Lung (tissue), 12 donors: ENCODE measurements around the gene PKP3. TPM values are rescaled to one million over a fixed set of nuclear protein-coding genes. Genes with fewer than 3 reads are reported as not detected.

ENCODE experiments used
- ATAC-seq: fragments of 200-7000 bp; cut with Tn5 transposase; one replicate; pipeline ENCODE4 v1.9.1; 2020; ENCODE audit warnings: moderate number of reproducible peaks; ENCODE audit not compliant: insufficient read depth, low FRiP score
- DNase-seq, 3 donors: peaks; one replicate each; pipeline ENCODE4 v3.0.0-alpha.2; 2013 to 2017
- H3K27ac ChIP-seq, 2 donors: one replicate each; pipeline ENCODE4 v1.5.1; 2013; ENCODE audit warnings: mild to moderate bottlenecking in 2 of 2, moderate library complexity in 2 of 2, control low read depth in 1 of 2, inconsistent platforms in 1 of 2, low read depth in 1 of 2, low read length in 1 of 2
- H3K27me3 ChIP-seq, 3 donors: one replicate each; pipeline ENCODE4 v1.5.1; 2013; ENCODE audit warnings: low read length in 2 of 3; ENCODE audit not compliant: control insufficient read depth in 3 of 3, insufficient read depth in 3 of 3
- H3K36me3 ChIP-seq, 4 donors: one replicate each; pipeline ENCODE4 v1.5.1; 2013; ENCODE audit warnings: low read length in 4 of 4, mild to moderate bottlenecking in 1 of 4, moderate library complexity in 1 of 4; ENCODE audit not compliant: control insufficient read depth in 4 of 4, insufficient read depth in 4 of 4
- H3K4me1 ChIP-seq, 5 donors: one replicate each; pipeline ENCODE4 v1.5.1; 2013; ENCODE audit warnings: low read length in 5 of 5, mild to moderate bottlenecking in 2 of 5, moderate library complexity in 1 of 5; ENCODE audit not compliant: control insufficient read depth in 5 of 5, insufficient read depth in 5 of 5
- H3K4me3 ChIP-seq: one replicate; pipeline ENCODE4 v1.5.1; 2013; ENCODE audit warnings: mild to moderate bottlenecking, control low read depth, moderate library complexity
- H3K9ac ChIP-seq, 2 donors: one replicate each; pipeline ENCODE4 v1.5.1; 2013; ENCODE audit warnings: low read length in 2 of 2, control low read depth in 1 of 2; ENCODE audit not compliant: insufficient read depth in 1 of 2
- H3K9me3 ChIP-seq, 4 donors: one replicate each; pipeline ENCODE4 v1.5.1; 2013; ENCODE audit warnings: low read length in 3 of 4, mild to moderate bottlenecking in 1 of 4, moderate library complexity in 1 of 4; ENCODE audit not compliant: control insufficient read depth in 4 of 4, insufficient read depth in 3 of 4
- WGBS, 2 donors: extraction: QIAGEN DNeasy Blood & Tissue Kit; methylation state at CpG; one replicate each; pipeline ENCODE4 v1.1.7; 2013; 5-methylcytosine and 5-hydroxymethylcytosine counted together
- polyA plus RNA-seq, 2 donors: library from polyadenylated mRNA; stranded (reverse); fragments of 200-250 nt; gene quantifications; one replicate each; pipeline ENCODE4 v1.2.1, GENCODE V29; 2013
- total RNA-seq, 2 donors: library from RNA; depleted of rRNA in 1 of 2; stranded (reverse); fragments of >200 nt in 1 of 2; gene quantifications; one replicate each; pipeline ENCODE4 v1.2.1, GENCODE V29; 2014 to 2021
- TF ChIP-seq, protein P1 (sequence below): IDR thresholded peaks from 2 replicates; pipeline ENCODE4 v1.5.1; 2012; ENCODE audit warnings: mild to moderate bottlenecking; ENCODE audit errors: control extremely low read depth, extremely low read depth
- donor health status: control.
- donor health status: control.
- donor health status: Bipolar disorder and iron deficiency.
- donor health status: healthy.
- donor health status: DM: yes; HTN: yes; CAD: no.

PKP3 gene
- total and polyA plus RNA-seq, 4 donors = 15.7 to 63.1 (median 40.3) TPM

DNA sequence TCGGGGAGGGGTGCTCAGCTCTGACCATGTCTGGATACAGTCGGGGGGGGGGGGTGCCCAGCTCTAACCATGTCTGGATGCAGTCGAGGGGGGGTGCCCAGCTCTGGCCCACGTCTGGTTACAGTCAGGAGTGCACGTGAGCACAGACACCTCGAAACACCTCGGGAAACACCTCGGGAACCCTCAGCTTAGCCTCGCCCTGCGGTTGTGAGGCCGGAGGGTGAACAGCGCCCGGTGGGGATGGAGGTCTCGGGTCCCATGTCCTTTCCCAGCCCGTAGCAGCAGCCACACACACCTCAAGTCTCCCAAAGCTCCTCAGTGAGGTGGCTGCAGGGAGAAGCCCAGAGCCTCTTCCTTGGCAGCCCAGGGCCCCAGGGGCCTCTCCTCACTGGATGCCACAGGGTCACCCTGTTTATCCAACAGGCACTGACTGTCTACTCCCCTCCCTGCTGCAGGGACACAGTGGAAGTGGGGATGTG, 18.7 kb downstream of the PKP3 start:
- TF ChIP-seq, protein P1, sequence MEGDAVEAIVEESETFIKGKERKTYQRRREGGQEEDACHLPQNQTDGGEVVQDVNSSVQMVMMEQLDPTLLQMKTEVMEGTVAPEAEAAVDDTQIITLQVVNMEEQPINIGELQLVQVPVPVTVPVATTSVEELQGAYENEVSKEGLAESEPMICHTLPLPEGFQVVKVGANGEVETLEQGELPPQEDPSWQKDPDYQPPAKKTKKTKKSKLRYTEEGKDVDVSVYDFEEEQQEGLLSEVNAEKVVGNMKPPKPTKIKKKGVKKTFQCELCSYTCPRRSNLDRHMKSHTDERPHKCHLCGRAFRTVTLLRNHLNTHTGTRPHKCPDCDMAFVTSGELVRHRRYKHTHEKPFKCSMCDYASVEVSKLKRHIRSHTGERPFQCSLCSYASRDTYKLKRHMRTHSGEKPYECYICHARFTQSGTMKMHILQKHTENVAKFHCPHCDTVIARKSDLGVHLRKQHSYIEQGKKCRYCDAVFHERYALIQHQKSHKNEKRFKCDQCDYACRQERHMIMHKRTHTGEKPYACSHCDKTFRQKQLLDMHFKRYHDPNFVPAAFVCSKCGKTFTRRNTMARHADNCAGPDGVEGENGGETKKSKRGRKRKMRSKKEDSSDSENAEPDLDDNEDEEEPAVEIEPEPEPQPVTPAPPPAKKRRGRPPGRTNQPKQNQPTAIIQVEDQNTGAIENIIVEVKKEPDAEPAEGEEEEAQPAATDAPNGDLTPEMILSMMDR = no peak
- WGBS, 2 donors = 78 to 86% methylated on average over 12 to 14 of the region's 15 CpGs
- H3K4me1 ChIP-seq = peaks cover 0 to 21% (median 10%) of the 10 kb centered on the region in 5 donors
- ATAC-seq = no peak
- no peaks in the 10 kb centered on the region for H3K9me3 ChIP-seq
- DNase-seq = no peak
- H3K9ac ChIP-seq = no peak overlapping the region
- peaks cover 0 to 4% (median 0%) of the 10 kb centered on the region in 3 donors for H3K27me3 ChIP-seq
- peaks cover 0 to 2% (median 0%) of the 10 kb centered on the region in 4 donors for H3K36me3 ChIP-seq
- peak overlapping the region in 1 of 2 donors; percentile 3 for H3K27ac ChIP-seq
- no peak overlapping the region for H3K4me3 ChIP-seq

DNA sequence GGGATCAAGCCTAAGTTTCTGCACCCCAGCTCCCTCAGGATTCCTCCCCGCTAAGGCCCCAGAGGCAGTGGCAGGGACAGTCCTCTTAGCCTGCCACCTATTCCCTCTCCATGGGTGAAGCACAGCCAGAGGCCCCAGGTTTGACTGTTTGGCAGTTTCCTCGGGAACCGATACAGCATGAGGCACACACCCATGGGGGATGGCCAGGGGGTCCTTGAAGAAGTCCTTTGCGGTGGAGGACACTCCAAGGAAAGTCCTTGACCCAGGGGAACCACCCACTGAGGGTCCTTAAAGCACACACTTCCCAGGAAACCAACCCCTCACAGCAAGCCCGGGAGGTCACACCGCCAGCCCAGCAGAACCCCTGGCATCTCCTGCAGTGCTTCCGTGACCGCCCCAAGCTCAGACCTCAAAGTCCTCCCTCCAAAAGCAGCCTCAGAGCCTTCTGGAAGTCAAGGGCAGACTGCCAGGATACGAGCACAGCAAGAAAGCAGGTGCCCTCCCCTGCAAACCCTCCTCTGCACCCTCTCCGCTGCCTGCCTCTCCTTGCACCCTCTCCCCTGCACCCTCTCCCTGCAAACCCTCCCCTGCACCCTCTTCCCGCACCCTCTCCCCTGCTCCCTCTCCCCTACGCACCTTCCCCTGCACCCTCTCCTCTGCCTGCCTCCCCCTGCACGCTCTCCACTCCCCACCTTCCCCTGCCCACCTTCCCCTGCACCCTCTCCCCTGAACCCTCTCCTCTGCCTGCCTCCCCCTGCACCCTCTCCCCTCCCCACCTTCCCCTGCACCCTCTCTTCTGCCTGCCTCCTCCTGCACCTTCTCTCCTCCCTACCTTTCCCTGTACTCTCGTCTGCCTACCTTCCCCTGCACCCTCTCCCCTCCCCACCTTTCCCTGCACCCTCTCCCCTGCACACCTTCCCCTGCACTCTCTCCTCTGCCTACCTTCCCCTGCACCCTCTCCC, 19.4 kb downstream of the PKP3 start:
- no peaks in the 10 kb centered on the region for H3K9me3 ChIP-seq
- H3K4me1 ChIP-seq = peaks cover 0 to 22% (median 10%) of the 10 kb centered on the region in 5 donors
- no peak overlapping the region for H3K4me3 ChIP-seq
- TF ChIP-seq, protein P1 = no peak
- H3K27ac ChIP-seq = peak overlapping the region in 1 of 2 donors; percentile 3
- H3K27me3 ChIP-seq = peaks cover 0 to 4% (median 0%) of the 10 kb centered on the region in 3 donors
- no peak overlapping the region for H3K9ac ChIP-seq
- 33 to 35% methylated on average over 13 of the region's 14 CpGs for WGBS, 2 donors
- peaks cover 0 to 2% (median 0%) of the 10 kb centered on the region in 4 donors for H3K36me3 ChIP-seq
- ATAC-seq (no peak), DNase-seq (peak; percentile 31 to 55 (median 49))

GRCh38 chr11:414318-414857, 20.4 kb downstream of the PKP3 start:
- Histone ChIP-seq H3K4me3 (peak overlapping the region; percentile 27), H3K9ac (no peak overlapping the region), H3K36me3 (peaks cover 0 to 2% (median 0%) of the 10 kb centered on the region in 4 donors), H3K27ac (peak overlapping the region in 1 of 2 donors; percentile 50), H3K27me3 (peaks cover 0 to 4% (median 0%) of the 10 kb centered on the region in 3 donors), H3K4me1 (peaks cover 0 to 22% (median 10%) of the 10 kb centered on the region in 5 donors), H3K9me3 (no peaks in the 10 kb centered on the region)
- TF ChIP-seq, protein P1 = no peak
- 22 to 38% methylated on average over 9 of the region's 9 CpGs for WGBS, 2 donors
- no peak for DNase-seq
- no peak for ATAC-seq
